ENCODE data around the gene GPR160. TPM values are rescaled to one million over a fixed set of nuclear protein-coding genes. Genes with fewer than 3 reads are reported as not detected.

The GPR160 gene
- total and polyA plus RNA-seq, 9 of the 15 experiments (the other 6 are each of a cell fraction or from before 2014, with no cell fraction given): 1.3 to 10.5 (median 8.3) TPM

GRCh38 chr3:169999433-169999832, 38.4 kb upstream of the GPR160 start (continued):
- no peak for TF ChIP-seq EP400 (IDR thresholded peaks at IDR 0.05)
- TF ChIP-seq FUS (optimal IDR thresholded peaks at IDR 0.05; ENCODE audit: low read depth, low read length): no peak
- no peak for TF ChIP-seq PTTG1 (tag; IDR thresholded peaks at IDR 0.05; ENCODE audit: low read depth)
- no peak for TF ChIP-seq ZNF511 (CRISPR knock-in tag; IDR thresholded peaks at IDR 0.05)
- no peak for TF ChIP-seq ZFP36 (IDR thresholded peaks at IDR 0.05; ENCODE audit: low read depth, low read length, partially characterized antibody)

GRCh38 chr3:170000051-170000450, 37.7 kb upstream of the GPR160 start:
- Histone ChIP-seq H3K9ac (ENCODE audit: insufficient read depth in 1 of 2, low read depth in 2 of 2, low read length in 2 of 2) (no peak overlapping the region), H3K79me2 (ENCODE audit: control insufficient read depth, insufficient read depth, low read length) (no peaks in the 10 kb centered on the region), H3K4me3 (no peak overlapping the region), H4K20me1 (replicated peaks; ENCODE audit: control insufficient read depth, insufficient read depth, low read length) (no peaks in the 10 kb centered on the region), H3K4me2 (ENCODE audit: insufficient read depth, low read length) (no peak overlapping the region), H3K27ac (ENCODE audit: extremely low read depth, low read depth, low read length) (no peak overlapping the region), H2AFZ (ENCODE audit: low read depth, low read length) (no peak overlapping the region), H3K9me1 (ENCODE audit: control insufficient read depth, insufficient read depth, low read length) (no peaks in the 10 kb centered on the region), H3K9me3 (replicated peaks; ENCODE audit: control insufficient read depth, insufficient read depth, low read depth, low read length) (no peaks in the 10 kb centered on the region), H3K27me3 (ENCODE audit: control insufficient read depth in 2 of 2, insufficient read depth in 2 of 2, low read length in 2 of 2) (no peaks in the 10 kb centered on the region), H3K4me1 (replicated peaks in 1 of 2; ENCODE audit: control insufficient read depth in 2 of 2, insufficient read depth in 2 of 2, low read length in 2 of 2) (no peaks in the 10 kb centered on the region), H3K36me3 (ENCODE audit: control insufficient read depth, insufficient read depth, low read length) (peaks cover 15% of the 10 kb centered on the region; the same call in 1 of the 3 replicates)
- FAIRE-seq (no peak), DNase-seq (ENCODE audit: extremely low read depth in 1 of 4, low spot score in 3 of 4) (no peak), ATAC-seq (no peak)
- 93% methylated on average over 2 of the region's 2 CpGs for WGBS (ENCODE audit: insufficient coverage, low coverage, missing lambda C conversion rate)
- TF ChIP-seq NFIX (CRISPR knock-in tag; IDR thresholded peaks at IDR 0.05; ENCODE audit: low read depth) (no peak), ZNF143 (CRISPR knock-in tag; IDR thresholded peaks at IDR 0.05) (no peak), ZFP91 (CRISPR knock-in tag; IDR thresholded peaks at IDR 0.05) (no peak), NCOA2 (IDR thresholded peaks at IDR 0.05; ENCODE audit: partially characterized antibody in 2 of 2) (no peak), ATF2 (CRISPR knock-in tag; IDR thresholded peaks at IDR 0.05) (no peak), EHMT2 (IDR thresholded peaks at IDR 0.05) (no peak), HMGN3 (IDR thresholded peaks at IDR 0.05; ENCODE audit: borderline replicate concordance, extremely low read depth, insufficient read length, low read depth, low read length) (no peak), MIER1 (IDR thresholded peaks at IDR 0.05; ENCODE audit: low read depth) (no peak), TCF7L2 (IDR thresholded peaks at IDR 0.05; ENCODE audit: low read depth, low read length) (no peak), HSF4 (CRISPR knock-in tag; IDR thresholded peaks at IDR 0.05; ENCODE audit: borderline replicate concordance) (no peak), ARID1B (IDR thresholded peaks at IDR 0.05) (no peak), CHCHD3 (CRISPR knock-in tag; IDR thresholded peaks at IDR 0.05) (no peak), ZKSCAN1 (IDR thresholded peaks at IDR 0.05; ENCODE audit: low read depth, low read length) (no peak)
- no TSS peak for BruUV-seq (replicated peaks)
- in situ Hi-C loops (cut with MboI): no loop called here
- ChIA-PET CTCF (ENCODE audit: low intra/inter-chr PET ratio) (no interaction called here), POLR2A (no interaction called here)
- intact Hi-C loops (cut with micrococcal nuclease): no loop called here

Data from K562 (cell line).